Peyer's patch (tissue), 4 donors: ENCODE results near the gene TLL1. TPM values are rescaled to one million over a fixed set of nuclear protein-coding genes. Genes with fewer than 3 reads are reported as not detected.

Source experiments
- DNase-seq, 3 donors: peaks; one replicate each; pipeline ENCODE4 v3.0.0-alpha.2; 2017 to 2019
- H3K27ac ChIP-seq, 4 donors: fragments of 200-600 bp; sonication (generic); one replicate each; pipeline ENCODE4 v1.5.1; 2016 to 2019
- H3K27me3 ChIP-seq, 2 donors: fragments of 200-600 bp; sonication (generic); one replicate each; pipeline ENCODE4 v1.5.1; 2019
- H3K36me3 ChIP-seq, 3 donors: fragments of 200-600 bp; sonication (generic); one replicate each; pipeline ENCODE4 v1.5.1; 2016 to 2019
- H3K4me1 ChIP-seq, 4 donors: fragments of 200-600 bp; sonication (generic); one replicate each; pipeline ENCODE4 v1.5.1; 2016 to 2019
- H3K4me3 ChIP-seq, 4 donors: fragments of 200-600 bp; sonication (generic); 1 replicate in 3 of 4; 2 replicates in 1 of 4; pipeline ENCODE4 v1.5.1; 2016 to 2019; ENCODE audit warnings: mild to moderate bottlenecking in 1 of 4
- H3K9me3 ChIP-seq, 4 donors: fragments of 200-600 bp; sonication (generic); one replicate each; pipeline ENCODE4 v1.5.1; 2016 to 2019; ENCODE audit warnings: mild to moderate bottlenecking in 1 of 4
- CTCF ChIP-seq, 6 experiments: fragments of 450-650 bp in 4 of 6; fragments of 200-600 bp in 2 of 6; sonication (generic) in 1 of 6; IDR thresholded peaks; one replicate each; pipeline ENCODE4 v1.5.1; 2017 to 2019; ENCODE audit warnings: antibody characterized with exemption in 6 of 6, mild to moderate bottlenecking in 3 of 6, moderate library complexity in 1 of 6
- POLR2A ChIP-seq, 2 donors: fragments of 450-650 bp; IDR thresholded peaks; one replicate each; pipeline ENCODE4 v1.5.1; 2017; ENCODE audit warnings: antibody characterized with exemption in 2 of 2, mild to moderate bottlenecking in 2 of 2, moderate library complexity in 2 of 2
- total RNA-seq, 4 donors: library from RNA; depleted of rRNA; stranded (reverse); fragments of >200 nt; gene quantifications; one replicate each; pipeline ENCODE4 v1.1.0, GENCODE V29; 2016

The TLL1 gene
- total RNA-seq, 4 donors from 2014 or later, result 1.6 to 7.4 (median 5.5) TPM

- Histone ChIP-seq H3K27ac (no peak overlapping the region), H3K4me3 (no peak overlapping the region), H3K27me3 (no peaks in the 10 kb centered on the region), H3K9me3 (no peaks in the 10 kb centered on the region), H3K4me1 (no peaks in the 10 kb centered on the region), H3K36me3 (no peaks in the 10 kb centered on the region)
- TF ChIP-seq CTCF (IDR thresholded peaks at IDR 0.05) (no peak), POLR2A (IDR thresholded peaks at IDR 0.05) (no peak)
- DNase-seq, result no peak
These were observed 114.1 kb downstream of the TLL1 start for GRCh38 chr4:165986956-165987698.

- no peaks in the 10 kb centered on the region for H3K4me1 ChIP-seq
- TF ChIP-seq CTCF (IDR thresholded peaks at IDR 0.05) (no peak), POLR2A (IDR thresholded peaks at IDR 0.05) (no peak)
- H3K27me3 ChIP-seq, result no peaks in the 10 kb centered on the region
- H3K9me3 ChIP-seq, result no peaks in the 10 kb centered on the region
- no peak for DNase-seq
- no peaks in the 10 kb centered on the region for H3K36me3 ChIP-seq
- H3K27ac ChIP-seq, result no peak overlapping the region
- H3K4me3 ChIP-seq, result no peak overlapping the region
These were observed 118.5 kb downstream of the TLL1 start for GRCh38 chr4:165991325-165992180.

GRCh38 chr4:165992283-165992682 lies 119.2 kb downstream of the TLL1 start:
- TF ChIP-seq POLR2A (IDR thresholded peaks at IDR 0.05) (no peak), CTCF (IDR thresholded peaks at IDR 0.05) (no peak)
- Histone ChIP-seq H3K4me3 (no peak overlapping the region), H3K27me3 (no peaks in the 10 kb centered on the region), H3K9me3 (no peaks in the 10 kb centered on the region), H3K27ac (no peak overlapping the region), H3K4me1 (no peaks in the 10 kb centered on the region), H3K36me3 (no peaks in the 10 kb centered on the region)
- no peak for DNase-seq

GRCh38 chr4:165994701-165995100 lies 121.7 kb downstream of the TLL1 start:
- DNase-seq, result no peak
- H3K9me3 ChIP-seq, result no peaks in the 10 kb centered on the region
- H3K27ac ChIP-seq, result no peak overlapping the region
- no peaks in the 10 kb centered on the region for H3K36me3 ChIP-seq
- TF ChIP-seq POLR2A (IDR thresholded peaks at IDR 0.05) (no peak), CTCF (IDR thresholded peaks at IDR 0.05) (peak in 3 of 6 experiments; percentile 4 to 23 (median 18))
- no peaks in the 10 kb centered on the region for H3K4me1 ChIP-seq
- H3K27me3 ChIP-seq, result no peaks in the 10 kb centered on the region
- no peak overlapping the region for H3K4me3 ChIP-seq

- no peaks in the 10 kb centered on the region for H3K36me3 ChIP-seq
- no peak overlapping the region for H3K4me3 ChIP-seq
- no peaks in the 10 kb centered on the region for H3K27me3 ChIP-seq
- TF ChIP-seq CTCF (IDR thresholded peaks at IDR 0.05) (no peak), POLR2A (IDR thresholded peaks at IDR 0.05) (no peak)
- no peaks in the 10 kb centered on the region for H3K4me1 ChIP-seq
- no peak for DNase-seq
- H3K9me3 ChIP-seq, result no peaks in the 10 kb centered on the region
- no peak overlapping the region for H3K27ac ChIP-seq
These were observed 130.8 kb downstream of the TLL1 start for GRCh38 chr4:166003811-166004210.
